MG63 (cell line): ENCODE data around the gene DENND4A. TPM values are rescaled to one million over a fixed set of nuclear protein-coding genes. Genes with fewer than 3 reads are reported as not detected.

Experiments
- DNase-seq: peaks from one replicate; pipeline ENCODE4 v3.0.0-alpha.2; 2020
- H3K27me3 ChIP-seq: fragments of 250-450 bp; sonication (Bioruptor Pico); 2 replicates; pipeline ENCODE4 v1.5.1; 2020; ENCODE audit warnings: mild to moderate bottlenecking, moderate library complexity
- H3K36me3 ChIP-seq: fragments of 250-450 bp; sonication (Bioruptor Pico); 2 replicates; pipeline ENCODE4 v1.5.1; 2020; ENCODE audit warnings: mild to moderate bottlenecking, moderate library complexity
- H3K4me3 ChIP-seq: fragments of 250-450 bp; sonication (Bioruptor Pico); 2 replicates; pipeline ENCODE4 v1.5.1; 2020; ENCODE audit warnings: mild to moderate bottlenecking, moderate library complexity
- H3K9me3 ChIP-seq: fragments of 250-450 bp; sonication (Bioruptor Pico); 2 replicates; pipeline ENCODE4 v1.5.1; 2020; ENCODE audit warnings: mild to moderate bottlenecking, moderate library complexity
- total RNA-seq: library from RNA; depleted of rRNA; stranded (reverse); fragments of >200 nt; shearing (Covaris generic); gene quantifications from 2 replicates; pipeline ENCODE4 v1.2.3, GENCODE V29; 2014; ENCODE audit warnings: low replicate concordance; rRNA removed

Gene DENND4A
- total RNA-seq: 10.8 and 13.7 TPM in 2 replicates

- Histone ChIP-seq H3K36me3 (no peaks in the 10 kb centered on the region), H3K4me3 (peak within 1 kb of the TSS; percentile 76), H3K9me3 (no peaks in the 10 kb centered on the region), H3K27me3 (no peaks in the 10 kb centered on the region)
- DNase-seq: peak; percentile 98
Observed at GRCh38 chr15:65792138-65792987, at the start of gene DENND4A. Gene DENND4A (minus strand): TSS chr15:65792293. CDS start chr15:65756450, 35,843 bp downstream.

- H3K27me3 ChIP-seq: no peaks in the 10 kb centered on the region
- no peaks in the 10 kb centered on the region for H3K9me3 ChIP-seq
- peak; percentile 18 for DNase-seq
- no peak overlapping the region for H3K4me3 ChIP-seq
- no peaks in the 10 kb centered on the region for H3K36me3 ChIP-seq
Observed at GRCh38 chr15:65841121-65841930, 49.2 kb upstream of the DENND4A start.

GRCh38 chr15:65839985-65840384, 47.9 kb upstream of the DENND4A start:
- Histone ChIP-seq H3K9me3 (no peaks in the 10 kb centered on the region), H3K4me3 (no peak overlapping the region), H3K27me3 (no peaks in the 10 kb centered on the region), H3K36me3 (no peaks in the 10 kb centered on the region)
- DNase-seq: no peak

- H3K9me3 ChIP-seq: no peaks in the 10 kb centered on the region
- no peaks in the 10 kb centered on the region for H3K36me3 ChIP-seq
- H3K27me3 ChIP-seq: no peaks in the 10 kb centered on the region
- H3K4me3 ChIP-seq: no peak overlapping the region
- no peak for DNase-seq
Observed at GRCh38 chr15:65839354-65839901, 47.3 kb upstream of the DENND4A start.

GRCh38 chr15:65837301-65838294, 45.5 kb upstream of the DENND4A start:
- H3K9me3 ChIP-seq: no peaks in the 10 kb centered on the region
- H3K27me3 ChIP-seq: no peaks in the 10 kb centered on the region
- no peak overlapping the region for H3K4me3 ChIP-seq
- no peaks in the 10 kb centered on the region for H3K36me3 ChIP-seq
- DNase-seq: no peak

- Histone ChIP-seq H3K4me3 (no peak overlapping the region), H3K36me3 (no peaks in the 10 kb centered on the region), H3K27me3 (no peaks in the 10 kb centered on the region), H3K9me3 (no peaks in the 10 kb centered on the region)
- no peak for DNase-seq
Observed at GRCh38 chr15:65836665-65837064, 44.6 kb upstream of the DENND4A start.

GRCh38 chr15:65835447-65835846, 43.4 kb upstream of the DENND4A start:
- Histone ChIP-seq H3K9me3 (no peaks in the 10 kb centered on the region), H3K4me3 (no peak overlapping the region), H3K27me3 (no peaks in the 10 kb centered on the region), H3K36me3 (no peaks in the 10 kb centered on the region)
- no peak for DNase-seq

- H3K36me3 ChIP-seq: no peaks in the 10 kb centered on the region
- H3K9me3 ChIP-seq: no peaks in the 10 kb centered on the region
- no peak overlapping the region for H3K4me3 ChIP-seq
- no peak for DNase-seq
- no peaks in the 10 kb centered on the region for H3K27me3 ChIP-seq
Observed at GRCh38 chr15:65834603-65835282, 42.6 kb upstream of the DENND4A start.

- Histone ChIP-seq H3K36me3 (no peaks in the 10 kb centered on the region), H3K4me3 (no peak overlapping the region)
- no peak for DNase-seq
Observed at GRCh38 chr15:65833501-65834205, 41.6 kb upstream of the DENND4A start.

GRCh38 chr15:65832549-65833364, 40.7 kb upstream of the DENND4A start:
- Histone ChIP-seq H3K4me3 (peak overlapping the region; percentile 20), H3K27me3 (no peaks in the 10 kb centered on the region)
- peak; percentile 96 for DNase-seq

More at GRCh38 chr15:65833501-65834205, 41.6 kb upstream of the DENND4A start:
- Histone ChIP-seq H3K27me3 (no peaks in the 10 kb centered on the region), H3K9me3 (no peaks in the 10 kb centered on the region)

GRCh38 chr15:65829130-65829764, 37.2 kb upstream of the DENND4A start:
- no peak overlapping the region for H3K4me3 ChIP-seq
- DNase-seq: no peak
- H3K36me3 ChIP-seq: no peaks in the 10 kb centered on the region
- H3K9me3 ChIP-seq: no peaks in the 10 kb centered on the region
- no peaks in the 10 kb centered on the region for H3K27me3 ChIP-seq

More at GRCh38 chr15:65832549-65833364, 40.7 kb upstream of the DENND4A start:
- Histone ChIP-seq H3K36me3 (no peaks in the 10 kb centered on the region), H3K9me3 (no peaks in the 10 kb centered on the region)

GRCh38 chr15:65828585-65828984, 36.5 kb upstream of the DENND4A start:
- no peaks in the 10 kb centered on the region for H3K9me3 ChIP-seq
- no peak overlapping the region for H3K4me3 ChIP-seq
- DNase-seq: no peak
- H3K36me3 ChIP-seq: no peaks in the 10 kb centered on the region
- H3K27me3 ChIP-seq: no peaks in the 10 kb centered on the region

- H3K4me3 ChIP-seq: no peak overlapping the region
- no peaks in the 10 kb centered on the region for H3K36me3 ChIP-seq
- H3K9me3 ChIP-seq: no peaks in the 10 kb centered on the region
- no peak for DNase-seq
- H3K27me3 ChIP-seq: no peaks in the 10 kb centered on the region
Observed at GRCh38 chr15:65827065-65827464, 35.0 kb upstream of the DENND4A start.
